Glutamatergic neuron (in vitro differentiated cells): ENCODE results near the gene SPOCK1. TPM values are rescaled to one million over a fixed set of nuclear protein-coding genes. Genes with fewer than 3 reads are reported as not detected.

ENCODE experiments used
- DNase-seq: peaks from one replicate; pipeline ENCODE4 v3.0.0; 2022
- H3K27ac Mint-ChIP-seq: one replicate; pipeline ENCODE4 v1.8.0; 2020; ENCODE audit warnings: mild to moderate bottlenecking, mixed read lengths, inconsistent platforms; ENCODE audit not compliant: unreplicated experiment
- H3K27me3 Mint-ChIP-seq: one replicate; pipeline ENCODE4 v1.8.0; 2020; ENCODE audit warnings: mild to moderate bottlenecking, moderate library complexity, mixed read lengths, inconsistent platforms; ENCODE audit not compliant: unreplicated experiment
- H3K36me3 Mint-ChIP-seq: one replicate; pipeline ENCODE4 v1.8.0; 2020; ENCODE audit warnings: mild to moderate bottlenecking, mixed read lengths, inconsistent platforms; ENCODE audit not compliant: unreplicated experiment
- H3K4me1 Mint-ChIP-seq: one replicate; pipeline ENCODE4 v1.8.0; 2020; ENCODE audit warnings: mild to moderate bottlenecking, low read depth, mixed read lengths, inconsistent platforms; ENCODE audit not compliant: unreplicated experiment
- H3K4me3 Mint-ChIP-seq: one replicate; pipeline ENCODE4 v1.8.0; 2020; ENCODE audit warnings: mild to moderate bottlenecking, mixed read lengths, inconsistent platforms; ENCODE audit not compliant: unreplicated experiment
- H3K9me3 Mint-ChIP-seq: one replicate; pipeline ENCODE4 v1.8.0; 2020; ENCODE audit warnings: mild to moderate bottlenecking, moderate library complexity, mixed read lengths, inconsistent platforms; ENCODE audit not compliant: unreplicated experiment
- total RNA-seq: library from RNA; stranded (reverse); fragmentation: NEBNext Ultra II Directional; extraction: Animal tissue kit (Norgen Biotek cat#: 25700); gene quantifications from one replicate; pipeline ENCODE4 v1.2.1, GENCODE V29; 2021; ENCODE audit not compliant: unreplicated experiment
- TF ChIP-seq, protein P1 (sequence below): fragments of 200-600 bp; sonication (generic); IDR thresholded peaks from one replicate; pipeline ENCODE4 v1.5.0; 2021; ENCODE audit not compliant: partially characterized antibody, unreplicated experiment

Gene SPOCK1
- total RNA-seq, 1 donor from 2014 or later = 25.4 TPM

DNA sequence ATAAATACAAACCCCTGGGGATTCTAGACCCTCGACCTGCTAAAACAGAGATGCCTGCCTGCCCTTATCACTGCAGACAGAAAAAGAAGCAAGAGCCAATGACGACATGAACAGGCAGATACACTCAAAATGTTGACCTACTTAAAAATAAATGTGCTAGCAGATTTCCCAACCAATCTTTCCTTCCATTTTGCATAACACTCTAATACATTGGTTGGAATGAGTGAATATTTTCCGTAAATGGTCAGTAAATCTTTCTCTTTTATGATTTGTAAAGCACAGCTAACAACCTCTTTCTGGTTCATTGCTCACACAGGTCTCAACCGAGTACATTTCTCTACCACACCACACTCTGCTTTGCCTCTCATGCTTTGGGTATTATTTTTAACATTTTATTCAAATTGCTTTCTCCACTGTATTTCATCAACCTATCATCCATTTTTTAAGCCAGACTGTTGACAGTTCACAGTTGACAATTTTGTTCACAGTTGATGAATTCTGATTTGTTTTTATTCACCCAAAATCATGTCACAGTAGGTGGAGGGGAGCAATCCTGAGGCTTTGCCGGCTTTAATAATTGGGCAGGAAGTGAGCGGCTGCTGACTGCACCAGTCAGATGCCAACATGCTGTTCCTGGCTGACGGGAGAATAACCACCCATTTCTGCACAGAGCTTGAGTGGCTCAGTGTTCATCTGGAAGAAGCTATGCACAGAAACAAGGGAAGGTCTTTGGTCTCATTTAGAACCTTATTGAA, 426.6 kb downstream of the SPOCK1 start:
- H3K4me1 Mint-ChIP-seq = no peaks in the 10 kb centered on the region
- H3K27ac Mint-ChIP-seq = no peak overlapping the region
- H3K36me3 Mint-ChIP-seq = no peaks in the 10 kb centered on the region
- DNase-seq = no peak
- TF ChIP-seq, protein P1, sequence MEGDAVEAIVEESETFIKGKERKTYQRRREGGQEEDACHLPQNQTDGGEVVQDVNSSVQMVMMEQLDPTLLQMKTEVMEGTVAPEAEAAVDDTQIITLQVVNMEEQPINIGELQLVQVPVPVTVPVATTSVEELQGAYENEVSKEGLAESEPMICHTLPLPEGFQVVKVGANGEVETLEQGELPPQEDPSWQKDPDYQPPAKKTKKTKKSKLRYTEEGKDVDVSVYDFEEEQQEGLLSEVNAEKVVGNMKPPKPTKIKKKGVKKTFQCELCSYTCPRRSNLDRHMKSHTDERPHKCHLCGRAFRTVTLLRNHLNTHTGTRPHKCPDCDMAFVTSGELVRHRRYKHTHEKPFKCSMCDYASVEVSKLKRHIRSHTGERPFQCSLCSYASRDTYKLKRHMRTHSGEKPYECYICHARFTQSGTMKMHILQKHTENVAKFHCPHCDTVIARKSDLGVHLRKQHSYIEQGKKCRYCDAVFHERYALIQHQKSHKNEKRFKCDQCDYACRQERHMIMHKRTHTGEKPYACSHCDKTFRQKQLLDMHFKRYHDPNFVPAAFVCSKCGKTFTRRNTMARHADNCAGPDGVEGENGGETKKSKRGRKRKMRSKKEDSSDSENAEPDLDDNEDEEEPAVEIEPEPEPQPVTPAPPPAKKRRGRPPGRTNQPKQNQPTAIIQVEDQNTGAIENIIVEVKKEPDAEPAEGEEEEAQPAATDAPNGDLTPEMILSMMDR = no peak
- H3K27me3 Mint-ChIP-seq = no peaks in the 10 kb centered on the region
- H3K9me3 Mint-ChIP-seq = peaks cover 2% of the 10 kb centered on the region
- H3K4me3 Mint-ChIP-seq = no peak overlapping the region

DNA sequence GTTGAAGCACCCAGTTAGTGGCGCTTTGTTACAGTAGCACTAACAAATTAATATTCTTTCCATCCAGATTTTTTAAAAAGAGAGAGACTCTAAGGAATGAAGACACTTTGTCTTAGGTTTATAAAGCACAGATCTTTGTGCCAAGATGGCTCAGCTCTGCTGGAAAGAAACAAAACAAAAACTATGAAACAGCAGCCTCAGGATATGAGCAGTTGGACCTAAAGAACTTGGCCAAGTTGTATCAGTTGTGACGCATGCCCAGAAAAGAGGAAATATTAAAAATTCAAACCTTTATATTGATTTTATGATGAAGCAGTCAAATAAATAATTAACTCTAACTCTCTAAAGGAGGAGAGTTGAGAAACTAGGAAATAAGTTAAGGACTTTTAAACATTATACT, 427.2 kb downstream of the SPOCK1 start:
- peaks cover 2% of the 10 kb centered on the region for H3K9me3 Mint-ChIP-seq
- H3K4me1 Mint-ChIP-seq = no peaks in the 10 kb centered on the region
- H3K27me3 Mint-ChIP-seq = no peaks in the 10 kb centered on the region
- DNase-seq = no peak
- no peaks in the 10 kb centered on the region for H3K36me3 Mint-ChIP-seq
- no peak overlapping the region for H3K27ac Mint-ChIP-seq
- TF ChIP-seq, protein P1 = no peak
- H3K4me3 Mint-ChIP-seq = no peak overlapping the region

DNA sequence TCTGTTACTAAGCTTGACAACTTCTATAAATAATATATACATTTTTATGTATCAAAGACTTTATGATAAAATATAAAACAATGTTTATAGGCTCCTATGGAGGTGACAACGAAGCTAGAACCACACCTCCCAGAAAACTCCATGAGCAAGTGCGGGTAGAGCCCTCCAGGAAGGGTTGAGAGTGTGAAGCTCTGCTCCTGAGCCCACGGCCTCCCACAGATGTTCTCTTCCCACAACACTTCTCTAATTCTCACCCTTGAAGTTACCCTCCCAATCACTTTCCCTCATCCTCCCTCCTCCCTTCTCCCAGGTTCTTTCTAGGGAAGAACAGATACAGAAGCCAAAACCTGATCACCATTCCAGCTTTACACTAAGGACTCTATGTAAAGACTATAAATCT, 427.6 kb downstream of the SPOCK1 start:
- Mint-ChIP-seq H3K27me3 (no peaks in the 10 kb centered on the region), H3K36me3 (no peaks in the 10 kb centered on the region), H3K27ac (no peak overlapping the region), H3K4me1 (no peaks in the 10 kb centered on the region), H3K4me3 (no peak overlapping the region), H3K9me3 (peaks cover 2% of the 10 kb centered on the region)
- TF ChIP-seq, protein P1 = no peak
- no peak for DNase-seq

DNA sequence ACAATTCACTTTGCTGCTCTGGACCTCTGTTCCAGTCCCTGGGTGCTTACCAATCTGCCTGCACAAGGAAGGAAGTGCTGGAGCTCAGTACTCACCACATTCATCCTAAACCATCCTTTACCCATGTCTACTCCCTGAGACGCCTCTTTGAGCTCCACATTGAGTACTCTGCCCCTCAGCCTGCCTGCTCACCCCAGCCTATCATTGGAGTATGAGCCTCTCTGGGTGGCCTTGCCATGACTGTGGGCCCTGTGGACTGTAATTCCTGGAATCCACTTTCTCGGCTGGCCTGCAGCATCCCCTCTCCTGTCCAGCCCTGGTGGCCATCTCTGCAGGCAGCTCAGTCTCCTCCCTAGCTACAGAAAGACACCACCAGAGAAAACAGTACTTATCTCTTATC, 428.6 kb downstream of the SPOCK1 start:
- TF ChIP-seq, protein P1 = no peak
- no peaks in the 10 kb centered on the region for H3K4me1 Mint-ChIP-seq
- H3K9me3 Mint-ChIP-seq = peaks cover 2% of the 10 kb centered on the region
- no peak for DNase-seq
- H3K27me3 Mint-ChIP-seq = no peaks in the 10 kb centered on the region
- H3K27ac Mint-ChIP-seq = no peak overlapping the region
- H3K4me3 Mint-ChIP-seq = no peak overlapping the region
- no peaks in the 10 kb centered on the region for H3K36me3 Mint-ChIP-seq

DNA sequence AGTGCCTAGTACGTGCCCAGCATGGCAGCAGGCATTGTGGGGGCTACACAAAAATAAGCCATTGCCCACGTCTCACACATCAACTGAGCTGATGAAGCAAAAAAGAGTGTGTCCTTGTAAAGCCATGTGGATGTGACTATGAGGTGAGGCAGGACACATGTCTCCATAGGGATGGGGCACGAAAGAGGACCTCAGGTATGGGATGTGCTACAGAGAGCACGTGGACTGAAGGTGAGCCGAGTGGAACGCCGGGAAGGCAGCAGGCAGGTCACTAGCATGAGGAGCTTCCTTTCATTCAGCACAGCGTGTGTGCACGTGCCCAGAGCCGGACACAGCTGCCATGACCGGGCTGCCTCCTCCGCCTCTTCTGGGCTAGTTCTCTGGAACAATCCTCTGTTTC, 429.8 kb downstream of the SPOCK1 start:
- H3K4me3 Mint-ChIP-seq = no peak overlapping the region
- DNase-seq = no peak
- TF ChIP-seq, protein P1 = no peak
- no peaks in the 10 kb centered on the region for H3K4me1 Mint-ChIP-seq
- H3K27me3 Mint-ChIP-seq = no peaks in the 10 kb centered on the region
- H3K36me3 Mint-ChIP-seq = no peaks in the 10 kb centered on the region
- H3K9me3 Mint-ChIP-seq = peaks cover 2% of the 10 kb centered on the region
- no peak overlapping the region for H3K27ac Mint-ChIP-seq
